Activated T-helper 17 cell treated with anti-CD3 and anti-CD28 coated beads, Interleukin-2, amount 50 U/mL, for 72 hours (primary cell): ENCODE data around the gene ZNF23. TPM values are rescaled to one million over a fixed set of nuclear protein-coding genes. Genes with fewer than 3 reads are reported as not detected.

Source experiments
- ATAC-seq: fragments of 150-1000 bp; cut with Tn5 transposase; replicated peaks from 2 replicates; pipeline ENCODE4 v1.10.0; 2021; ENCODE audit warnings: mild to moderate bottlenecking, moderate library complexity
- H3K27ac Mint-ChIP-seq: one replicate; pipeline ENCODE4 v1.8.0; 2022; ENCODE audit warnings: mixed read lengths
- H3K27me3 Mint-ChIP-seq: one replicate; pipeline ENCODE4 v1.8.0; 2022; ENCODE audit warnings: mixed read lengths
- H3K36me3 Mint-ChIP-seq: one replicate; pipeline ENCODE4 v1.8.0; 2022; ENCODE audit warnings: low read depth, mild to moderate bottlenecking, mixed read lengths
- H3K4me1 Mint-ChIP-seq: one replicate; pipeline ENCODE4 v1.8.0; 2022; ENCODE audit warnings: mixed read lengths
- H3K4me3 Mint-ChIP-seq: one replicate; pipeline ENCODE4 v1.8.0; 2022; ENCODE audit warnings: mild to moderate bottlenecking, mixed read lengths
- H3K9me3 Mint-ChIP-seq: one replicate; pipeline ENCODE4 v1.8.0; 2022; ENCODE audit warnings: mixed read lengths
- total RNA-seq, 2 donors: library from RNA; stranded (reverse); gene quantifications; one replicate each; pipeline ENCODE4 v1.2.3, GENCODE V29; 2022

Gene ZNF23
- total RNA-seq, 2 donors from 2014 or later, result 6.8 to 9.3 TPM

- H3K36me3 Mint-ChIP-seq, result peaks cover 58% of the 10 kb centered on the region
- peaks cover 35% of the 10 kb centered on the region for H3K9me3 Mint-ChIP-seq
- H3K4me3 Mint-ChIP-seq, result no peak overlapping the region
- no peak for ATAC-seq
- H3K4me1 Mint-ChIP-seq, result no peaks in the 10 kb centered on the region
- H3K27ac Mint-ChIP-seq, result no peak overlapping the region
- no peaks in the 10 kb centered on the region for H3K27me3 Mint-ChIP-seq
Observed at GRCh38 chr16:71448274-71448866, 13.7 kb downstream of the ZNF23 start.

DNA sequence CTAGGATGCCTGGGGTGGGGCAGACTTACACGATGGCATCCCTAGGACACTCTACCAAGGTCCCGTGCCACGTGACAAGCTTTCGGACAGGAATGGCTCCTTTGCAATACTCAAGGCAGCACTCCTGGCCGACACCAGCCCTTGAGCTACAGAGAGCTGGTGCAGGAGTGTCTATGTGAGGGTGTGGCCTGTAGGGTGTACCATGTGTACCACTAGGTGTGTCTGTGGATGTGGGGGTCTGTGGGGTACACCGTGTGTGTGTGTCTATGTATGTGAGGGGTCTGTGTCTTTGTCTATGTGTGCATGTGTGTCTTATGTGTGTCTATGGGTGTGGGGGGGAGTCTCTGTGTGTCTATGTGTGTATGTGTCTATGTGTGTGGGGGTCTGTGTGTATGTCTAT is 18.3 kb downstream of the ZNF23 start:
- Mint-ChIP-seq H3K36me3 (peaks cover 12% of the 10 kb centered on the region), H3K27me3 (peaks cover 7% of the 10 kb centered on the region), H3K9me3 (peaks cover 9% of the 10 kb centered on the region), H3K4me1 (peaks cover 5% of the 10 kb centered on the region), H3K27ac (no peak overlapping the region), H3K4me3 (no peak overlapping the region)
- ATAC-seq, result no peak

DNA sequence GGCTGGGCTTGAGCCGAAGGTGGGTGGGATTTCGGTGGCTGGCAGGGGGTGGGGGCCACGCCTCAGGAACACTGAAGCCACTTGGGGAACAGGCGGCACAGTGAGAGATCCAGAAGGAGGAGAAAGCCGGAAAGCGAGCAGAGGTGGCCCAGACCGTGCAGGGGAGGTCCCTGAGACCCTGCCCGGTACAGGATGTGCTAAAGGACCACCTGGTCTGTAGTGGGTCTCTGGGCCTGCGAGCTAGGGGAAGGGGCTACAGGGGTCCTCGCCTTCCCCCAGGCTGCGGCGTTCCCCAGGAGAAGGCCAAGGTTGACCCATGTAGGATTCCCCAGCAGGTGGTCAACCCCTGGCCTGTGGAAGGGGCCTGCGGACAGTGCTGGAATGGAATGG is 20.0 kb downstream of the ZNF23 start, which contains the start of gene TLE7:
TSS of gene TLE7 (minus strand) at position 4 of the 390 bp plus-strand sequence. CDS start 8,730 bp downstream, outside the sequence.
- Mint-ChIP-seq H3K27me3 (peaks cover 17% of the 10 kb centered on the region), H3K4me3 (no peak within 1 kb of the TSS), H3K36me3 (no peaks in the 10 kb centered on the region), H3K9me3 (peaks cover 8% of the 10 kb centered on the region), H3K4me1 (peaks cover 5% of the 10 kb centered on the region), H3K27ac (no peak within 1 kb of the TSS)
- no peak for ATAC-seq

- ATAC-seq, result peak; percentile 39
- no peak overlapping the region for H3K27ac Mint-ChIP-seq
- H3K36me3 Mint-ChIP-seq, result no peaks in the 10 kb centered on the region
- peaks cover 18% of the 10 kb centered on the region for H3K27me3 Mint-ChIP-seq
- peaks cover 8% of the 10 kb centered on the region for H3K9me3 Mint-ChIP-seq
- H3K4me1 Mint-ChIP-seq, result peaks cover 5% of the 10 kb centered on the region
- no peak overlapping the region for H3K4me3 Mint-ChIP-seq
Observed at GRCh38 chr16:71441348-71442050, 20.5 kb downstream of the ZNF23 start.

DNA sequence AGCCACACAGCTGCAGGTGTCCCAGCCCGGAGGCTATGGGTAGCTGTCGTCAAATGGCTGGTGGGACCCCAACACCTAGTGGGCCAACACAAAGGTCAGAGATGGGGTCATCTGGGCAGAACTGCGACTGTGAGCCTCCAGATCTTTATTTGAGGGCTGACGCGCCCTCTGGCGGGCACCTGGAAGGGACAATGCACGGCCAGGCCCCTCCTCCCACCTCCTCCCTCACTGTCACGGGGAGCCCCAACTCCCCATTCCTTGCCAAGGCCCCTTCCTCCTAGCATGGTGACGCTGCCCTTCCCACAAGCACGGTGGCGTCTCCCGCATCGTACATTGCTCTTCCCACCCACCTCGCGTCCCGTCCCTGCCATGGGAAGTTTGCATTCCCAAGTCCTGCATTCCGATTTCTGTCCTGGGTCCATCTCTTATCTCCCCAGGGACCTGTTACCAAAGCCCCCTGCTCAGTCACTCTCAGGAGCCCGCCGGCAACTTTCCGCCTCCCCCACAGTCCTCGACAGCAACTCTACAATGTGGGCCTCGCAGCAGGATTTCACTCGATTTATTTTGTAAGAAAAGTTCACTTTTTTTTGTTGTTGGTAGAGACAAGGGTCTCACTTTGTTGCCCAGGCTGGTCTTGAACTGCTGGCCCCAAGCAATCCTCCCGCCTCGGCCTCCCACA is 21.2 kb downstream of the ZNF23 start:
- Mint-ChIP-seq H3K27ac (no peak overlapping the region), H3K4me1 (peaks cover 5% of the 10 kb centered on the region), H3K4me3 (no peak overlapping the region), H3K36me3 (no peaks in the 10 kb centered on the region), H3K9me3 (peaks cover 7% of the 10 kb centered on the region), H3K27me3 (peaks cover 18% of the 10 kb centered on the region)
- no peak for ATAC-seq

DNA sequence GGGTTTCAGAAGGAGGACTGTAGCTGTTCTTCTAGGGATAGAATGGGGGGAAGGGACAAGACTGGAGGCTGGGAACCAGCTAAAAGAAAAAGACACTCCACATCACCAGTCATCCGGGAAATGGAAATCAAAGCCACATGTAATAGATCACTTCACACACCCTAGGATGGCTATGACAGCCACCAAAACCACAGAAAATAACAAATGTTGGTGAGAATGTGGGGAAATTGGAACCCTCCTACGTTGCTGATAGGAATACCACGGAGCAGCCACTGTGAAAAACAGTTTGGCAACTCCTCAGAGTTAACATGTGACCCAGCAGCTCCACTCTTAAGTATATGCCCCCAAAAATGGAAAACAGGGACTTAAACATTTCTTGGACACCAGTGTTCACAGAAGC is 22.5 kb downstream of the ZNF23 start:
- Mint-ChIP-seq H3K27me3 (peaks cover 18% of the 10 kb centered on the region), H3K4me3 (no peak overlapping the region), H3K4me1 (peaks cover 5% of the 10 kb centered on the region), H3K27ac (no peak overlapping the region), H3K9me3 (peaks cover 6% of the 10 kb centered on the region), H3K36me3 (no peaks in the 10 kb centered on the region)
- ATAC-seq, result no peak

DNA sequence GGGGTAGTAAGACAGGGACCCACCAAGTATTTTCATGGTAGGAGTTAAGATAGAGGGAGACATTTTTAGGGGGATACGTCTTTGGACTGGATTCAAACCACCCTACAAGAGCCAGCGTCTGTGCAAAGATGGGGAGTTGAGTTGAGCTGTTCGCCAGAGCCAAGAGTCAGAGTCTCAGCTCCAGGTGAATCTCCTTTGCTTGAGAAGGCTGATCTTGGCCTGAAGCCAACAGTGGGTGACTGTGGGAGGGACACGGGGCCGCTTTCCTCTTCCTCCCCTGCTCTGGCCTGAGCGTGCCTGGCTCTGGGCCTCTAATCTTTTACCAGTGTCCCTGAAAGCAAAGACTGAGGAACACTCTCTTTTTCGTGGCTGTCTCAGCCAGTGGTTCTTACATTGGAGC is 25.6 kb downstream of the ZNF23 start:
- no peak overlapping the region for H3K27ac Mint-ChIP-seq
- H3K27me3 Mint-ChIP-seq, result peaks cover 18% of the 10 kb centered on the region
- no peak for ATAC-seq
- H3K4me3 Mint-ChIP-seq, result no peak overlapping the region
- H3K4me1 Mint-ChIP-seq, result peaks cover 5% of the 10 kb centered on the region
- H3K9me3 Mint-ChIP-seq, result no peaks in the 10 kb centered on the region
- H3K36me3 Mint-ChIP-seq, result no peaks in the 10 kb centered on the region

DNA sequence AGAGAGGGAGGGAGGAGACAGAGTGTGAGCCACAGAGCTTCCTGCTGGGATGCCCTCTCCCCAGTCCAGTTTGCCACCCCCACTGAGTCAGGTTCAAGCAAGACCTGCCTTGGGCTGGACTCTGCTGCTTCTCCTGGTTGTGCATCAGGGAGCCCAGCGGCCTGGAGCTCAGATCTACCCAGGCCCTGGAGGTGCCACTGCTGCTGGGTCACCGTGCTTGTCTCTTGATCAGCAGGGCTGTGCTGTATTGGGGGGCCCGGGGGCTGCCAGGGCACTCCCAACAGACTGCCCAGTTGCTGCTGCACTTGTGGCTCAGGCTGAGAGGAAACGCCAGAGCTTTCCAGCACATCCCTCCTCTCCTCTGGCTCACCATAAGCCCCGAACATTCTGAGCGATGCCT is 29.1 kb downstream of the ZNF23 start:
- ATAC-seq, result no peak
- no peaks in the 10 kb centered on the region for H3K36me3 Mint-ChIP-seq
- H3K27me3 Mint-ChIP-seq, result peaks cover 18% of the 10 kb centered on the region
- H3K4me1 Mint-ChIP-seq, result no peaks in the 10 kb centered on the region
- no peak overlapping the region for H3K27ac Mint-ChIP-seq
- H3K4me3 Mint-ChIP-seq, result no peak overlapping the region
- no peaks in the 10 kb centered on the region for H3K9me3 Mint-ChIP-seq

GRCh38 chr16:71431991-71432390 is 30.1 kb downstream of the ZNF23 start:
- no peak overlapping the region for H3K4me3 Mint-ChIP-seq
- ATAC-seq, result no peak
- H3K27ac Mint-ChIP-seq, result no peak overlapping the region
- H3K27me3 Mint-ChIP-seq, result peaks cover 13% of the 10 kb centered on the region
- no peaks in the 10 kb centered on the region for H3K36me3 Mint-ChIP-seq
- no peaks in the 10 kb centered on the region for H3K9me3 Mint-ChIP-seq
- H3K4me1 Mint-ChIP-seq, result no peaks in the 10 kb centered on the region

DNA sequence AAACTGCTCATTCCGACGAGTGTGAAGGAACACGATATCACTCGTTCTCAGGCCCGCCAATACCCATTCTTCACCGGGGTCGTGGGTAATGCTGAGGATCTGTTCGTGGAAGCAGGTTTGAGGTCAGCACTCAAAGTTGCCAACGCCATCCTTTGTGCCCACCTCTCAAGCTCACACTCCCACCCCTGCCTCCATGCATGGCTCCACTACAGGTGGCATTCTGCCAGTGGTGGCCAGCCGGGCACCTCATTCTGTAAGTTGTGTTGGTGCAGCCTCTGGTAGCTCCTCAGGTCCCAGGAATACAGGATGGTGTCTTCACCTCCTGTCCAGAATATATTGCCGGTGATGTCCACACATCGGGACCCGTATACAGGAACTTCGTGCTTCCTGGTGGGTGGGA is 30.9 kb downstream of the ZNF23 start:
- H3K27me3 Mint-ChIP-seq, result peaks cover 20% of the 10 kb centered on the region
- no peaks in the 10 kb centered on the region for H3K36me3 Mint-ChIP-seq

GRCh38 chr16:71430744-71431143 is 31.3 kb downstream of the ZNF23 start:
- Mint-ChIP-seq H3K27me3 (peaks cover 22% of the 10 kb centered on the region), H3K27ac (no peak overlapping the region), H3K4me1 (no peaks in the 10 kb centered on the region), H3K4me3 (no peak overlapping the region), H3K36me3 (no peaks in the 10 kb centered on the region), H3K9me3 (no peaks in the 10 kb centered on the region)
- ATAC-seq, result no peak

More for the DNA sequence above, 30.9 kb downstream of the ZNF23 start:
- no peak overlapping the region for H3K27ac Mint-ChIP-seq
- no peaks in the 10 kb centered on the region for H3K4me1 Mint-ChIP-seq
- H3K9me3 Mint-ChIP-seq, result no peaks in the 10 kb centered on the region
- H3K4me3 Mint-ChIP-seq, result no peak overlapping the region
- no peak for ATAC-seq

DNA sequence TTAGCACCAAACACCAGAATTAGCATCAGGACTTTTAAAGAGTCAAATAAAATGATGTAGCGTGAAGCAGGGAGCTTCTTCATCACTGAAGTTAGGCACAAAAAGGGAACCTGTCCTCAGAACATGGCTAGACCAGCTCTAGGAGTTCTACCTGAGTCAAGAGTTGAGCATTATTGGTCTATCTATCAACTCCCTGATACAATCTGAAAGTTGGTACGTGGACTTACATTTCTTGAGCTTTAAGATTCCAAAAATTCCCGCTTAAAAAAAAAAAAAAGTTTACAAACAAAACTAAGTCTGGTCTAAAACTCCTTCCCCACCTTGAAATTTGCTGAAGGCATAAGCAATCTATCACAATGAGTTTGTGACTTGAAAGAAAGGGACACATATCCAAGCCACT is 32.5 kb downstream of the ZNF23 start:
- no peaks in the 10 kb centered on the region for H3K9me3 Mint-ChIP-seq
- H3K27ac Mint-ChIP-seq, result no peak overlapping the region
- no peaks in the 10 kb centered on the region for H3K36me3 Mint-ChIP-seq
- no peaks in the 10 kb centered on the region for H3K4me1 Mint-ChIP-seq
- peaks cover 32% of the 10 kb centered on the region for H3K27me3 Mint-ChIP-seq
- no peak for ATAC-seq
- no peak overlapping the region for H3K4me3 Mint-ChIP-seq

- H3K4me1 Mint-ChIP-seq, result no peaks in the 10 kb centered on the region
- H3K27me3 Mint-ChIP-seq, result peaks cover 37% of the 10 kb centered on the region
Observed at GRCh38 chr16:71428883-71429282, 33.2 kb downstream of the ZNF23 start.

GRCh38 chr16:71428385-71428784 is 33.7 kb downstream of the ZNF23 start:
- no peaks in the 10 kb centered on the region for H3K36me3 Mint-ChIP-seq
- no peak for ATAC-seq
- peaks cover 38% of the 10 kb centered on the region for H3K27me3 Mint-ChIP-seq
- no peak overlapping the region for H3K27ac Mint-ChIP-seq
- H3K9me3 Mint-ChIP-seq, result no peaks in the 10 kb centered on the region
- H3K4me1 Mint-ChIP-seq, result no peaks in the 10 kb centered on the region
- no peak overlapping the region for H3K4me3 Mint-ChIP-seq

More at GRCh38 chr16:71428883-71429282, 33.2 kb downstream of the ZNF23 start:
- no peak for ATAC-seq
- Mint-ChIP-seq H3K4me3 (no peak overlapping the region), H3K36me3 (no peaks in the 10 kb centered on the region), H3K9me3 (no peaks in the 10 kb centered on the region), H3K27ac (no peak overlapping the region)
